22Rv1 (cell line): ENCODE measurements around the gene PCBP4.

Experiments
- ZFX ChIP-seq: fragments of 450-650 bp; IDR thresholded peaks from 2 replicates; pipeline ENCODE4 v1.6.1; 2017; ENCODE audit warnings: antibody characterized with exemption, borderline replicate concordance
- TF ChIP-seq, protein P1 (sequence below): fragments of 450-650 bp; IDR thresholded peaks from 2 replicates; pipeline ENCODE4 v1.5.1; 2017; ENCODE audit warnings: mild to moderate bottlenecking

DNA sequence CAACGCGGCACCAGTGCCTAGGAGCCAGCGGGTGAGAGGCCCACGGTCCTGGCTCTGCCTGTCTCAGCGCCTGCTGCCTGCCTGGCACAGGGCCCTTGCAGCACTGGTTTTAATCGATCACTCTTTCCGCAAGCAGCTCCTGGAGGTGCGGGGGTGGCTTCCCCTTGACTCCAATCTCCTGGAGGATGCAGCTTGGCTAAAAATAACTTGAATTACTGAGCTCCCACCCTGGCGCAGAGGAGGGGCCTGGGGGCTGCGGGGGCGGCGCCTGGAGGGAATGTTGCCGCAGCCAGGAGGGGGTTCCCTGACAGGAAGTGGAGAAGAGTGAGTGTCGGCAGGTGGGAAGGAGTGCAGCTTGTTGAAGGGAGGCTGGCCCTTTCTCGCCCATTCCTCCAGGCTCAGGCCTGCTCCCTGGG lies 38.3 kb upstream of the PCBP4 start:
- TF ChIP-seq, protein P1, sequence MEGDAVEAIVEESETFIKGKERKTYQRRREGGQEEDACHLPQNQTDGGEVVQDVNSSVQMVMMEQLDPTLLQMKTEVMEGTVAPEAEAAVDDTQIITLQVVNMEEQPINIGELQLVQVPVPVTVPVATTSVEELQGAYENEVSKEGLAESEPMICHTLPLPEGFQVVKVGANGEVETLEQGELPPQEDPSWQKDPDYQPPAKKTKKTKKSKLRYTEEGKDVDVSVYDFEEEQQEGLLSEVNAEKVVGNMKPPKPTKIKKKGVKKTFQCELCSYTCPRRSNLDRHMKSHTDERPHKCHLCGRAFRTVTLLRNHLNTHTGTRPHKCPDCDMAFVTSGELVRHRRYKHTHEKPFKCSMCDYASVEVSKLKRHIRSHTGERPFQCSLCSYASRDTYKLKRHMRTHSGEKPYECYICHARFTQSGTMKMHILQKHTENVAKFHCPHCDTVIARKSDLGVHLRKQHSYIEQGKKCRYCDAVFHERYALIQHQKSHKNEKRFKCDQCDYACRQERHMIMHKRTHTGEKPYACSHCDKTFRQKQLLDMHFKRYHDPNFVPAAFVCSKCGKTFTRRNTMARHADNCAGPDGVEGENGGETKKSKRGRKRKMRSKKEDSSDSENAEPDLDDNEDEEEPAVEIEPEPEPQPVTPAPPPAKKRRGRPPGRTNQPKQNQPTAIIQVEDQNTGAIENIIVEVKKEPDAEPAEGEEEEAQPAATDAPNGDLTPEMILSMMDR, result no peak
- no peak for TF ChIP-seq ZFX
